ENCODE measurements around the gene RAET1L.
"Not testable (repeated sequence)": the region's sequence is repeated elsewhere in the genome, so short reads cannot be mapped to it uniquely, and the experiment has no call there.

RAET1L gene

DNA sequence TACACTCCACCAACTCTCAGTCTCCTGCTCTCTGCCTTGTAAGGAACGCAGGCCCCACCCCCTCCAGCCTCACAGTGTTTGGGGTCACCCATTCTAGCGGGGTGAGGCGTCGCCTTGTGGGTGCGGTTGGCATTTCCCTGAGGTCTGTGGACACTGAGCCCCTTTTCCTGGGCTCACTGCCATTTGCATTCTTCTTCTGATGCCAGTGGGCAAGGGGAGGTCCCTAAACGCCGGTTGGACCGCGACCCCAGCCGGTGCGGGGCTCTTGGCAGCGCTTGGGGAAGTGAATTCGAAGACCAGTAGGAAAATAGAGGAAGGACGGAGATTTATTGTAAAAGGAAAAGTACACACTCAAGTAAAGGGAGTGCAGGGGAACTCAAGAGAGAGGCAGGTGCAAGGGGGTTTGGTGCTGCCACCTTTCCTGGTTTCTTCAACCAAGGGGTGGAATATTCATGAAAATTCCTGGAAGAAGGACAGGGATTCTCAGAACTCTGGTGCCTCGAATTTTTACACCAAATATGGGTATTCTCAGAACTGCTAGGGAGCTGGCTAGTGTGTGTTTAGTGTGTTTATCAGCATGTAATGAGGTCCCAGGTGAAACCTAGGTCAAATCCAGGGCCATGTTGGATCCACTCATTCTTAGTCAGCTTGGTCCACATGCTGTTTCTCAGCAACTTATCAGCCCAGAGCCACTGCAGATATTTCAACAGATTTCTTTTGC is 9.9 kb downstream of the RAET1L start:
- not testable (repeated sequence) for DNase-seq

- not testable (repeated sequence) for DNase-seq
Observed at GRCh38 chr6:150014623-150015280, 10.6 kb downstream of the RAET1L start.

DNA sequence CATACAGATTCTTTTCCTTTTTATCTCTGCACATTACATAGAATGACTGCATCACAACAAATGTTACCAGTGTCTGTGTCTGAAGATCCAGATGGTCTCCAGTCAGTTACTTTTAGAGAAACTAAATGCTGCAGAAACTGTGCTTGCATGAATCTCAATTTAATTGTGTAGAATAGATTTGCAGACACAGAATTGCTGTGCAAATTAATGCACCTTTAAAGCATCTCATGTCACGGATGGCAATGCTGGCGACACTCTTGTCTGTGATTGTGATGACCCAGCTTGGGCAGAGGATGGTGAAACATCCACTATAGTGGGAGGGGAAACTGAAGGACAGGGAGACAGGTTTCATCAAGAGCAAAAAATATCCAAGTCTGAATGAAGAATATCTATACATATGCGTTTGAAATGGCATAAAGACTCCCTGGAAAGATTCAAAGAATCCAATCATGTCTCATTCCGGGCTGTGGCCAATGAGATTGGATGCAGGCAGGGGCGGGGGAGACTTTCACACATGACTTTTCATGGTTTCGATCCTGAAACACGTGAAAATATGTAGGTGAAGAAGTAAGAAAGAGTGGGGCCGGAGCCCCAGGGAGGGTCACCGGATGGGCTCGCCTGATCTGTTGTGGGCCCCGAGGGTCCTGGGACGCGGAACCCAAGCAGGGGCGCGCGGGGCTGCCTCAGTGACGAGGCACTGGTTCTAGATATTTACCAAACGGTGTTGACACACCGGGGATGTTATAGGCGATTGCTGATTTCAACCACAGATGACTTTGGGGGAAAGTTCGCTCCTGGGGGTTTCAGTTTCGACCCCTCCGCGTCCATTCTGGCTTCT is 11.3 kb downstream of the RAET1L start:
- DNase-seq, result not testable (repeated sequence)

GRCh38 chr6:150012846-150013784 is 12.2 kb downstream of the RAET1L start:
- DNase-seq, result not testable (repeated sequence)

GRCh38 chr6:150008588-150008987 is 16.7 kb downstream of the RAET1L start:
- no peak for DNase-seq

- no peak for DNase-seq
Observed at GRCh38 chr6:150006961-150007464, 18.3 kb downstream of the RAET1L start.

GRCh38 chr6:150005761-150006651 is 19.3 kb downstream of the RAET1L start:
- DNase-seq, result no peak

GRCh38 chr6:150004783-150005717 is 20.3 kb downstream of the RAET1L start:
- DNase-seq, result peak; percentile 84

- no peak for DNase-seq
Observed at GRCh38 chr6:150004101-150004782, 21.1 kb downstream of the RAET1L start.

DNA sequence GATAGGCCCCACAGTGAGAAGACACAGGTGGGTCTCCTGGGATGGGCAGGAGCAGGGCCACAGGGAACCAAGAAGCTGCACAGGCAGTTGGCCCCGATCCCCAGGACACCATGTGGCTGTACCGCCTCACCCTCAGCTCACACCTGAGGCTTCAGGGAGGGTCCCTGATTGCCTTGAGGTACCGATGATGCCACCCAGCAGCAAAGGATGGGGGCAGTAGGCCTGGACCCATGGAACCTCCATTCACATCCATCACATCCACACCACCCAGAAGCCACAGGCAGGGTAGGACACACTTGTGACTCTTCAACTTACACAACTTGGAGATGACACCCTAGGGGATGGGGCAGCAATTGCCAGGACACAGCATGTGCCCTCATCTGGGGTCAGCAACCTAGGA is 21.7 kb downstream of the RAET1L start:
- DNase-seq, result not testable (repeated sequence)

GRCh38 chr6:150002710-150003109 is 22.6 kb downstream of the RAET1L start:
- DNase-seq, result no peak

DNA sequence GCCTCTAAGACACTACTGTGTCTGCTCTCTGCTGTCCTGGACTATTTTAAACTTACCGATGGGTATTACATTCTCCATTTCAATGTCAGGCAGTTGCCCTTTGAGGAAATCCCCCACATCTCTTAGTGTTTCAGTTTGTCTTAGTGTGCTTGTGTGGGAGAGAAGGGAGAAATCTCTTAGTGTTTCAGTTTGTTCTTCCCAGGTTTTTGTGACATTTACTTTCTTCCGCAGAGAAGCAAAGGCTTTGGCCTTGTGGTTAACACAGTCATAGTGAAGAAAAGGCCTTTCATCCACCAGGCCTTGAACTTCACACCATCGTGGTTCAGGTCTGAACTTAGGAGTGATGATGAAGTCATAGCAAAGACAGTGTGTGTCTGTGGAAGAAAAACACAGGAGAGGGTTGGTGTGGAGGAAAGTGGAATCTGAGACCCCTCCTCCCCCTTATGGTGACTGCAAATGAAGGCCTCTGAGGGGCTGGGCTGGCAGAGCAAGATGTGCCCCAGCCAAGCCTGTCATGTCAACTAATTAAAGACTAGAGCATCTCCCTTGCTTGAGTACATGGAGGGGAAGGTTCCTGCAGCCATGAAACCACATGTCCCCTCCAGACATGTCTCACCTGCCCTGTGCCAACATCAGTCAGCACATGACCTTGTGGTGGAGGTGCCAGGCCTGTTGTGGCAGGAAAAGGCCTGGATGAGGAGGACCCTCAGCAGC is 23.9 kb downstream of the RAET1L start:
- DNase-seq, result no peak

DNA sequence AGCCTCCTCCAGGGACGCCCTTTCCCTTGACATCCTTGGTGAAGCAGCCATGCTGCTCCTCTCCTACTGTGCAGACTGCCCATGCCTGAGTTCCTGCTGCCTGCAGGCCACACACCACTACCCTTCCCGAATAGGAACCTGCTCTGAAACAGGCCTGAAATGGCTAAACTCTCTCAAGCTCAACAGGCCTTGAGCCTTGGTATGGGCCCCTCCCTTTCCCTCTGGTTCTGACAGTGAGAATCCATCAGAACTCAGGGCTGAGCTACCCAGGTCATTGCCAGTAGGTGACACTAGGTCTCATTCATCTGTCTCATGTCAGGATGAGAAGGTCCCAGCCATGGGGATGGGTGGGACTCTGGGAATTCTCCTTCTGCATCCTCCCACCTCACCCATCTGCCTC is 25.7 kb downstream of the RAET1L start:
- no peak for DNase-seq

DNA sequence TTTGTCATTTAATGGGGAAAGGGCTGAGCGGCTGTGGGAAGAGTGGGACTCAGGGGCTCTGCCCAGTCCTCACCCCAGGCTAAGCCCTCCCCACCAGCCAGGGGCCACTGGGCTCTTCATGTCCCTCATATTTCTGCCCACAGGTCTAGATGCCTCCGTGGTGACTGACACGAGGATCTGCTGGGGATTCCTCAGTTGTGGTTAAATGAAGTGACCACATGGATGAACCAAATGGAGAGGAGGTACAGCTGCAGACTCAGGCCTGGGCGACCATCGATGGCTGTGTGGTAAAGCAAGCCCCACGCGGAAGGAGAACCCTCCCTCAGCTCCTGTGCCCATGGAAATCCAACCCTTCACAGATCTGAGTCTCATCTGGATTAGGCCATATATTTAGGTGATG is 29.4 kb downstream of the RAET1L start:
- no peak for DNase-seq

- DNase-seq, result no peak
Observed at GRCh38 chr6:149995235-149995750, 30.0 kb downstream of the RAET1L start.

- no peak for DNase-seq
Observed at GRCh38 chr6:149991838-149992237, 33.5 kb downstream of the RAET1L start.

- DNase-seq, result not testable (repeated sequence)
Observed at GRCh38 chr6:149991472-149991795, 33.9 kb downstream of the RAET1L start.

- no peak for DNase-seq
Observed at GRCh38 chr6:149990661-149991471, 34.5 kb downstream of the RAET1L start.
